Brain microvascular endothelial cell (primary cell): ENCODE results near the gene C12orf75.

Experiments
- DNase-seq: peaks from one replicate; pipeline ENCODE4 v3.0.0-alpha.2; 2020
- H3K27ac ChIP-seq: fragments of 250-450 bp; sonication (Bioruptor Pico); 2 replicates; pipeline ENCODE4 v1.5.1; 2020; ENCODE audit warnings: mild to moderate bottlenecking, moderate library complexity
- H3K27me3 ChIP-seq: fragments of 250-450 bp; sonication (Bioruptor Pico); replicated peaks from 2 replicates; pipeline ENCODE4 v1.5.1; 2020; ENCODE audit warnings: mild to moderate bottlenecking
- H3K36me3 ChIP-seq: fragments of 250-450 bp; sonication (Bioruptor Pico); replicated peaks from 2 replicates; pipeline ENCODE4 v1.5.1; 2020; ENCODE audit warnings: mild to moderate bottlenecking
- H3K4me3 ChIP-seq: 2 replicates; pipeline ENCODE4 v1.5.1; 2011; ENCODE audit warnings: low read depth, mild to moderate bottlenecking, control low read depth, low read length, moderate library complexity
- CTCF ChIP-seq: IDR thresholded peaks from 2 replicates; pipeline ENCODE4 v1.5.1; 2011; ENCODE audit warnings: low read depth, mild to moderate bottlenecking, moderate library complexity, low read length, control low read depth, inconsistent platforms; ENCODE audit errors: missing control alignments
- in situ Hi-C: cut with HindIII; loops from 2 replicates; pipeline ENCODE4 v1.10.0; 2017; ENCODE audit warnings: low sequenced_read_pairs, low pct_ligation_motif_present

C12orf75 gene

GRCh38 chr12:105396983-105397382, 66.5 kb downstream of the C12orf75 start:
- Histone ChIP-seq H3K27ac (no peak overlapping the region), H3K4me3 (no peak overlapping the region), H3K36me3 (no peaks in the 10 kb centered on the region), H3K27me3 (no peaks in the 10 kb centered on the region)
- in situ Hi-C loops = no loop called here
- DNase-seq = no peak
- no peak for TF ChIP-seq CTCF

- no peak overlapping the region for H3K4me3 ChIP-seq
- H3K36me3 ChIP-seq = no peaks in the 10 kb centered on the region
- no peak for TF ChIP-seq CTCF
- H3K27me3 ChIP-seq = no peaks in the 10 kb centered on the region
- in situ Hi-C loops = no loop called here
- H3K27ac ChIP-seq = no peak overlapping the region
- DNase-seq = no peak
Observed at GRCh38 chr12:105398930-105399329, 68.4 kb downstream of the C12orf75 start.

- Histone ChIP-seq H3K4me3 (no peak overlapping the region), H3K36me3 (no peaks in the 10 kb centered on the region), H3K27ac (no peak overlapping the region), H3K27me3 (no peaks in the 10 kb centered on the region)
- no peak for TF ChIP-seq CTCF
- in situ Hi-C loops = no loop called here
- DNase-seq = no peak
Observed at GRCh38 chr12:105399428-105400081, 69.1 kb downstream of the C12orf75 start.

GRCh38 chr12:105400227-105400626, 69.7 kb downstream of the C12orf75 start:
- Histone ChIP-seq H3K4me3 (no peak overlapping the region), H3K27me3 (no peaks in the 10 kb centered on the region), H3K36me3 (no peaks in the 10 kb centered on the region), H3K27ac (no peak overlapping the region)
- DNase-seq = no peak
- in situ Hi-C loops = no loop called here
- no peak for TF ChIP-seq CTCF

GRCh38 chr12:105401198-105401597, 70.7 kb downstream of the C12orf75 start:
- no peaks in the 10 kb centered on the region for H3K27me3 ChIP-seq
- no peak overlapping the region for H3K4me3 ChIP-seq
- H3K36me3 ChIP-seq = no peaks in the 10 kb centered on the region
- H3K27ac ChIP-seq = no peak overlapping the region
- in situ Hi-C loops = no loop called here
- DNase-seq = no peak
- TF ChIP-seq CTCF = no peak

GRCh38 chr12:105402366-105402765, 71.9 kb downstream of the C12orf75 start:
- DNase-seq = no peak
- in situ Hi-C loops = no loop called here
- no peak overlapping the region for H3K27ac ChIP-seq
- H3K36me3 ChIP-seq = no peaks in the 10 kb centered on the region
- H3K27me3 ChIP-seq = no peaks in the 10 kb centered on the region
- no peak overlapping the region for H3K4me3 ChIP-seq
- TF ChIP-seq CTCF = no peak
